SK-N-MC (cell line): Measurements from ENCODE around the gene TTN.

ENCODE experiments used
- EZH2 ChIP-seq: fragments of 200-600 bp; sonication (generic); IDR thresholded peaks from one replicate; pipeline ENCODE4 v1.6.1; 2017; ENCODE audit warnings: antibody characterized with exemption
- FOXP2 ChIP-seq: optimal IDR thresholded peaks from 2 replicates; pipeline ENCODE3; 2011; ENCODE audit warnings: mild to moderate bottlenecking, moderate library complexity; ENCODE audit not compliant: insufficient read depth; ENCODE audit errors: extremely low read length, control extremely low read depth
- POLR2AphosphoS5 ChIP-seq: IDR thresholded peaks from 2 replicates; pipeline ENCODE4 v1.6.1; 2012; ENCODE audit warnings: mild to moderate bottlenecking, low read depth, low read length, borderline replicate concordance

DNA sequence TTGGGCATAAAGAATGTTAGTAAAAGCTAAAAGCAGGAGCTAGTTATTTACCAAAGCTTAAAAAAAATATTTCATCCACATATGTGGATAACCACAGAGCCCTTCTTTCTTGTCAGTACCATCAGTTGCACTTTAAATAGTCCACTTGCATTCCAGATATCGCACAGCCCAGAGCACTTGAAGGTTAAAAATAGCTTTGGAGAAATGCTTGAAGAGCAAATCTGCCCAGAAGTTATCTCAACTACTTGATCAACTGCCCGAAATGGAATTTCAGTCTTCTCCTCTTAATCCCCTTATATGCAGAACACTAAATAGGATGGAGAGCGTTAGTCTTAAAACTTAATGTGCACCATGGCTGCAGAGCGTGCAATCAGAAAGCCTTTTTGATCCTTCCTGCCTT, 178.6 kb downstream of the TTN start:
- TF ChIP-seq EZH2 (no peak), POLR2AphosphoS5 (no peak), FOXP2 (no peak)
